ENCODE results near the gene CLDN24. TPM values are rescaled to one million over a fixed set of nuclear protein-coding genes. Genes with fewer than 3 reads are reported as not detected.

CLDN24 gene
- total and polyA plus RNA-seq, 2 donors (not counting 1 experiment from before 2014, with no cell fraction given): not detected

DNA sequence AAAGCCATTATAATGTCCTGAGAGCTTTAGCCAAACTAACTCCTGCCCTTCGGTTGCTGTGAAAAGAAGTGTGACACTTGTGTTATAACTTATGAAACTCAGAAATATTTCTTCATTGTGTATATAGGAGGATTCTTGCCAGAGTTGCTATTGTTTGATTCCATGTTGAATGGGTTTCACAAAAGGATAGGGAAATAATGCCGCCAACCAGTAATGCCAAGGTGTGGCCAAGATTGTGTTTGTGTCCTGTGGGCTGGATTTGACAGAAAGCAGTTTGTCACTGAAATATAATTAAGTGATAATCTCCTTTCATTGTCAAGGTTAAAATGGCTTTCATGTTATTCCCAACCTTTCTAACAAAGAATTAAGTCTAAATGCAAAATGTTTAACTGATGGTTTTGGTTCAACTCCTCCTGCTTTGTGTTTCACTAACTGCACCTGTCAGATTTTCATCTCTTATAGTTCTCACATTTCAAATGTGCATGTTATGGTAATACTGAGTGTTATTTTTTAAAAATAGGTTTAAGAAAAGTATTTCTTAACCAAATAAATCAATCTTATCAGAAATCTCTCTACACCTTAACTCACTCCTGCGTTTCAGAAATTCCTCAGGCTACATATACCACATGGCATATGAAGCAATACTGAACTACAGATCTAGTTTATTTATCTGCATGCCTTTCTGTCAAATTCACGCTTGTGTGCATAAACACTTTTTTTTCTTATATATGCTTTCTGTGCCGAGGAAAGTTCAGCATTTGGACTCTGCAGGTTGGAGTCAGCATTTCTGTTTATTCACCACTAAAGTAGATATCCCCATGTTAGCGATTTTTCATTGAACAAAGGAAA is 1.8 kb downstream of the CLDN24 start, which contains the start of gene CLDN22:
Gene CLDN22 (minus strand): TSS at position 66 of the 849 bp plus-strand sequence. CDS start 58 bp downstream, at position 8.
- Histone ChIP-seq H3K27ac (ENCODE audit: insufficient read depth, low read length) (no peak within 1 kb of the TSS), H3K79me2 (ENCODE audit: control insufficient read depth, insufficient read depth, low read length) (no peaks in the 10 kb centered on the region), H3K36me3 (ENCODE audit: control insufficient read depth, insufficient read depth, low read length) (peaks cover 2% of the 10 kb centered on the region), H3K9me3 (ENCODE audit: control insufficient read depth, insufficient read depth, low read depth, low read length) (no peaks in the 10 kb centered on the region), H3K4me3 (replicated peaks in 1 of 4; ENCODE audit: control extremely low read depth in 1 of 4, insufficient read depth in 1 of 4, low read depth in 3 of 4, low read length in 4 of 4) (no peak within 1 kb of the TSS), H3K4me1 (ENCODE audit: control insufficient read depth, extremely low read depth, insufficient read depth, low read length) (no peaks in the 10 kb centered on the region), H4K20me1 (ENCODE audit: control insufficient read depth, extremely low read depth, insufficient read depth, low read length) (no peaks in the 10 kb centered on the region), H2AFZ (ENCODE audit: low read length) (no peak within 1 kb of the TSS), H3K4me2 (ENCODE audit: extremely low read depth, insufficient read depth, low read length) (no peak within 1 kb of the TSS), H3K9ac (ENCODE audit: insufficient read depth, low read length) (no peak within 1 kb of the TSS), H3K27me3 (ENCODE audit: control insufficient read depth, insufficient read depth, low read length) (no peaks in the 10 kb centered on the region)
- no peak for TF ChIP-seq EZH2 (IDR thresholded peaks at IDR 0.05; ENCODE audit: low read length, missing control alignments)
- TF ChIP-seq, protein P1, sequence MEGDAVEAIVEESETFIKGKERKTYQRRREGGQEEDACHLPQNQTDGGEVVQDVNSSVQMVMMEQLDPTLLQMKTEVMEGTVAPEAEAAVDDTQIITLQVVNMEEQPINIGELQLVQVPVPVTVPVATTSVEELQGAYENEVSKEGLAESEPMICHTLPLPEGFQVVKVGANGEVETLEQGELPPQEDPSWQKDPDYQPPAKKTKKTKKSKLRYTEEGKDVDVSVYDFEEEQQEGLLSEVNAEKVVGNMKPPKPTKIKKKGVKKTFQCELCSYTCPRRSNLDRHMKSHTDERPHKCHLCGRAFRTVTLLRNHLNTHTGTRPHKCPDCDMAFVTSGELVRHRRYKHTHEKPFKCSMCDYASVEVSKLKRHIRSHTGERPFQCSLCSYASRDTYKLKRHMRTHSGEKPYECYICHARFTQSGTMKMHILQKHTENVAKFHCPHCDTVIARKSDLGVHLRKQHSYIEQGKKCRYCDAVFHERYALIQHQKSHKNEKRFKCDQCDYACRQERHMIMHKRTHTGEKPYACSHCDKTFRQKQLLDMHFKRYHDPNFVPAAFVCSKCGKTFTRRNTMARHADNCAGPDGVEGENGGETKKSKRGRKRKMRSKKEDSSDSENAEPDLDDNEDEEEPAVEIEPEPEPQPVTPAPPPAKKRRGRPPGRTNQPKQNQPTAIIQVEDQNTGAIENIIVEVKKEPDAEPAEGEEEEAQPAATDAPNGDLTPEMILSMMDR (conservative IDR thresholded peaks at IDR 0.05 in 1 of 2, IDR thresholded peaks at IDR 0.05 in 1 of 2; ENCODE audit: low read depth in 1 of 2, low read length in 2 of 2): no peak
- no peak for DNase-seq (ENCODE audit: low read depth in 2 of 2)

- no peak overlapping the region for H3K4me2 ChIP-seq (ENCODE audit: extremely low read depth, insufficient read depth, low read length)
- no peak for DNase-seq (ENCODE audit: low read depth in 2 of 2)
- no peaks in the 10 kb centered on the region for H3K79me2 ChIP-seq (ENCODE audit: control insufficient read depth, insufficient read depth, low read length)
- no peaks in the 10 kb centered on the region for H3K4me1 ChIP-seq (ENCODE audit: control insufficient read depth, extremely low read depth, insufficient read depth, low read length)
- peaks cover 2% of the 10 kb centered on the region for H3K36me3 ChIP-seq (ENCODE audit: control insufficient read depth, insufficient read depth, low read length)
- TF ChIP-seq EZH2 (IDR thresholded peaks at IDR 0.05; ENCODE audit: low read length, missing control alignments): no peak
- TF ChIP-seq, protein P1 (conservative IDR thresholded peaks at IDR 0.05 in 1 of 2, IDR thresholded peaks at IDR 0.05 in 1 of 2; ENCODE audit: low read depth in 1 of 2, low read length in 2 of 2): no peak
- no peaks in the 10 kb centered on the region for H4K20me1 ChIP-seq (ENCODE audit: control insufficient read depth, extremely low read depth, insufficient read depth, low read length)
- no peaks in the 10 kb centered on the region for H3K27me3 ChIP-seq (ENCODE audit: control insufficient read depth, insufficient read depth, low read length)
- H2AFZ ChIP-seq (ENCODE audit: low read length): no peak overlapping the region
- H3K4me3 ChIP-seq (replicated peaks in 1 of 4; ENCODE audit: control extremely low read depth in 1 of 4, insufficient read depth in 1 of 4, low read depth in 3 of 4, low read length in 4 of 4): no peak overlapping the region
- H3K9ac ChIP-seq (ENCODE audit: insufficient read depth, low read length): no peak overlapping the region
- no peaks in the 10 kb centered on the region for H3K9me3 ChIP-seq (ENCODE audit: control insufficient read depth, insufficient read depth, low read depth, low read length)
- H3K27ac ChIP-seq (ENCODE audit: insufficient read depth, low read length): no peak overlapping the region
These were observed 3.6 kb downstream of the CLDN24 start for GRCh38 chr4:183318656-183319055.

- Histone ChIP-seq H3K4me2 (ENCODE audit: extremely low read depth, insufficient read depth, low read length) (no peak overlapping the region), H3K4me1 (ENCODE audit: control insufficient read depth, extremely low read depth, insufficient read depth, low read length) (no peaks in the 10 kb centered on the region), H3K4me3 (replicated peaks in 1 of 4; ENCODE audit: control extremely low read depth in 1 of 4, insufficient read depth in 1 of 4, low read depth in 3 of 4, low read length in 4 of 4) (no peak overlapping the region), H3K9ac (ENCODE audit: insufficient read depth, low read length) (no peak overlapping the region), H3K9me3 (ENCODE audit: control insufficient read depth, insufficient read depth, low read depth, low read length) (no peaks in the 10 kb centered on the region), H3K79me2 (ENCODE audit: control insufficient read depth, insufficient read depth, low read length) (no peaks in the 10 kb centered on the region), H3K27ac (ENCODE audit: insufficient read depth, low read length) (no peak overlapping the region), H3K27me3 (ENCODE audit: control insufficient read depth, insufficient read depth, low read length) (no peaks in the 10 kb centered on the region), H4K20me1 (ENCODE audit: control insufficient read depth, extremely low read depth, insufficient read depth, low read length) (no peaks in the 10 kb centered on the region), H2AFZ (ENCODE audit: low read length) (no peak overlapping the region), H3K36me3 (ENCODE audit: control insufficient read depth, insufficient read depth, low read length) (peaks cover 6% of the 10 kb centered on the region)
- DNase-seq (ENCODE audit: low read depth in 2 of 2): no peak
- TF ChIP-seq, protein P1 (conservative IDR thresholded peaks at IDR 0.05 in 1 of 2, IDR thresholded peaks at IDR 0.05 in 1 of 2; ENCODE audit: low read depth in 1 of 2, low read length in 2 of 2): no peak
- no peak for TF ChIP-seq EZH2 (IDR thresholded peaks at IDR 0.05; ENCODE audit: low read length, missing control alignments)
These were observed 7.4 kb downstream of the CLDN24 start for GRCh38 chr4:183314806-183315205.
